ENCODE measurements around the gene HSP90AB1.

The HSP90AB1 gene

DNA sequence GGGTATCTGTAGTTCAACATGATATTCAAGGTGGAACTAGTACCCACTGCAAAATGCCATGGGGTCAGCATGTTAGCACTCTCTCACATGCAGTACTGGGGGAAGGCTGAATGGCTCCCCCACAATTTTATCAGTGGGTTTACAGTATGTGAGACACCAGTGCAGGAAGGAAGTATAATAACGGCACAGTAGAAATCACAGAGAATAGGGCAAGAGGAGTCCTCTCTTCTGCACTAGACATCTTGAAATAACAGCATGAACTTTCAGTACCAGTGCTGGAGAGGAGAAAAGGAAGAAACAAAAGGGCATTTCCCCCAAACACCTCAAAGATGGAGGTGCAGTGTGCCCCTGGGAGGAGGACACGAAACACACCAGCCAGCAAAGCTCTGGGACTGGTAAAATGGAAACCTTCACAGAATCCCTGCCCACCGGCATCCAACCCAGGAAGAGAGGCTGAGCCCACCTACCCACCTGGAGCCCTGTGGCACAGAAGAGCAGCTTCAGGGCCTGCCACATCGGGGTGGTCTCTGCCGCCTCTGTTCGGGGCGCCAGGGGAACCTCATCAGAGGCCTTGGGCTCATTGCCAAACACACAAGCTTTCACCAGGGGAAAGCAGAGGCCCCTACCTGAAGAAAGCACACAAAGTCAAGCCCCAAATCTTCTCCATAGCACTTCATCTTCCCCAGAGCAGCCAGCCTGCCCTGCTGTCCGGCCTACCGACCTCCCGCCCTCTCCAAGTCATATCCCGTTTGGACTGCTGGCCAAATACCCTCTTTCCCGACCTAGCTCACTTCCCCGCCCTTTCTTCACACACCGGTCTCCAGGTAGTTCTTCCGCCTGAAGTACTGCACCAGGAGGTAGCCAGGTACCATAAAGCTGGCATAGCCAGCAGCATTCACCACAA, 9.2 kb downstream of the HSP90AB1 start:
- no peak for DNase-seq (ENCODE audit: low read depth)

DNA sequence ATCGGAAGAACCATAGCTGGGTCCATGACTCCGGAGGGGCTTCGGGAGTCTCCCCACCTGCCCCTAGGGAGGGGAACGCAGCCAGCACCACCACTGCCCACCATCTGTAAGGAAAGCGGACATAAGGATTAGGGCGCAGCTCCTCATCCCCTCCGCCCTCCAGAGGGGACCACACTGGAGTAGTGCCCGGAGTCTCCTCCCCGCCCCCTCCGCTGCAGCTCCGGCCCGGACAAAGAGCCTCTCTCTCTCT, 9.8 kb downstream of the HSP90AB1 start:
- no peak for DNase-seq (ENCODE audit: low read depth)

DNA sequence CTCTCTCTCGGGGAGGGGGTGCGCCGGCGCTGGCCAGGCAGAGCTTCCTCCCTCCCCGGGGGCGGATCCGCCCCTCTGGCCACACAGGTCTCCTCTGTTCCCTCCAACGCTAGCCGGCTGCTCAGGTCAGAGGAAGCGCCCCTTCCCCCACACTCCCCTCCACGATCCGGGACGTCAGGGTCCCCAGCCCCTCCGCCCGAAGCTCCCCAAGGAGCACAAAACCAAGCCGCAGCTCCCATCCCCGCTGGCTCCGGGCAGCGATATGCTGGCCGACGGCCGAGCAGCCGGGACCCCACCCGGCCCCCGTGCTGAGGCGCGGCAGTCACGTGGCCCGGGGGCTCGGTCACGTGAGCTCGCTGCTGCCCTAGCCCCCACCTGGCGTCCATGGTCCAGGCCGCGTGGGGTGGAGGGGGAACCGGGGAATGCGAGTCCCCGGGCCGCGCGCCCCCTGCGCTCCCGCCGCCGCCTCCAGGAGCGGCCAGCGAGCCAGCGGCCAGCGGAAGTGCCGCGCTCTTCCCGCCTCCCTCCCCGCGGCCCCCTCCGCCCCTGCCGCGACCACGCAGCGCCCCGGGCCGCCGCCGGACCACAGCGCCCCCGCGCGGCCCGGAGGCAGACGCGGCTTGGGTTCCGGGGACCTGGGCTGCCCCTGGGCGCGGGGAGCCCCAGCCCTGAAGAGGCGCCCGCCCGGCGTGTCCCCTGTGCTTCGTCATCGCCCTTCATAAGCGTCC, 10.3 kb downstream of the HSP90AB1 start, which contains the start of gene SLC35B2:
TSS of gene SLC35B2 (minus strand) at position 504 of the 728 bp plus-strand sequence. CDS start at position 386, 118 bp downstream.
- no peak for DNase-seq (ENCODE audit: low read depth)

DNA sequence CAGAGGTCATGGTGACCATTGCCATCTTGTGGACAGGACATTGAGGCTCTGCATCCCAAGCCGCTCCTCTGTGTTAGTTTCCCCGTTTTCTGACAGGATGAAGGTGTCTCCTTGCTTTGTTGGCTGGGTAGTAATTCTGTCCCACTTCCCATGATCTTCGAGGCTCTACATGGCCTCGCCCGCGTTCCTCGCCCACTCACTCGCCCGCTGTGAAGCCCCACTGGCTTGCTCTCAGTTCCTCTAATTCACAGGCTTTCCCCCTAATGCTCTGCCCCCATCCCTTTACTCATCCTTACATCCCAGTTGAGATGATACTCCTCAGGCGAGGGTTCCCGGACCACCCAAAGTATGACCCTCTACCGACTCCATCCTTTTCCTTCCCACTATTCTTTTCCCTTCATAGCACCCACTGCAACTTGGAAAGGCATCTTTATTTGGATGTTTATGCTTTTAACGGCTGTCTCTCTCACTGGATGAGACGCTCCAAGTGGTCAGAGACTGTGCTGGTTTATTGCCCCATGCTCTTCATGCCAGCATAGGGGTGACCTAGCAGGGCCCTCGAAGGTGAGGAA, 10.9 kb downstream of the HSP90AB1 start:
- DNase-seq (ENCODE audit: low read depth): no peak

DNA sequence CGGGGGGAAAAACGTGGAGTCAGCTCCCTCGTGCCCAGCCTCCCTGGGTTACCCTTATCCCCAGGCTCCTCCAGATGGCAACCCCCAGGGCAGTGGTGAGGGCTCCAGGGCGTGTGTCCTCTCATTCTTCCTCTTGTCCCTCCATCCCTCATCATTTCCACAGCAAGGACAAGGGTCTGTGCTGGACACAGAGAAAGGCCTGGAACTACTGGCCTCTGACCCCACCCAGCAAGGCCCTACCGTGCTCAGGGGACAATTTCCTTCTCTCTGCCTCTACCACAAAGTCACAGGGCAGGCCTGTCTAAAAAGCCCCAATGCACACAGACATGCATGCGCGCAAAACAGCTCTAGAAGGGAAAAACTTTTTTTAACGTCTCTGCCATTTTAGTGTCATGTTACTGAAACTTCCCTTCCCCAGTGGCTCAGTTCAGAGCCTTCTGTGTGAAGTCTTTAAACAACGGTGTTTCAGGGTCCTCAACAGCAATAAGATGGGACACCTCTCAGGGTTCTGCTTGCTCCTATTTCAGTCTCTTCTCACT, 11.5 kb downstream of the HSP90AB1 start:
- DNase-seq (ENCODE audit: low read depth): no peak

- DNase-seq (ENCODE audit: low read depth): no peak
These were observed 12.0 kb downstream of the HSP90AB1 start for GRCh38 chr6:44258921-44259320.

DNA sequence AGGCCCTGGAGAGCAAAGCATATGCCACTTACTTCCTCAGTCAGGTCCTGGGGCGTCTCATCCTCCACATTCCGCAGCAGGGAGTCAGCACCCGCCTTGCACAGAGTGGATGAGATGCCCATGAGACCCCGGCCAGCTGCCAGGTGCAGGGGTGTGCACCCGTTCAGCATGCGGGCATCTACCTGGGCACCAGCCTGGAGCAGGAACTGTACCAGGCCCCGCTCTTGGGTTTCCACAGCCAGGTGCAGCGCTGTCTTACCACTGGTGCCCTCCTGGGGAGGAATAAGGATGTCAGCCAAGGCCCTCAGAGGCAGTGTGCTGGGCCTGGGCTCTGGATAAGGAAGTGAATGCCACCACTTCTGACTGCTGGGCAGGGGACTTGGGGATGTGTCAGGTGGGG, 13.1 kb downstream of the HSP90AB1 start:
- DNase-seq (ENCODE audit: low read depth): no peak

DNA sequence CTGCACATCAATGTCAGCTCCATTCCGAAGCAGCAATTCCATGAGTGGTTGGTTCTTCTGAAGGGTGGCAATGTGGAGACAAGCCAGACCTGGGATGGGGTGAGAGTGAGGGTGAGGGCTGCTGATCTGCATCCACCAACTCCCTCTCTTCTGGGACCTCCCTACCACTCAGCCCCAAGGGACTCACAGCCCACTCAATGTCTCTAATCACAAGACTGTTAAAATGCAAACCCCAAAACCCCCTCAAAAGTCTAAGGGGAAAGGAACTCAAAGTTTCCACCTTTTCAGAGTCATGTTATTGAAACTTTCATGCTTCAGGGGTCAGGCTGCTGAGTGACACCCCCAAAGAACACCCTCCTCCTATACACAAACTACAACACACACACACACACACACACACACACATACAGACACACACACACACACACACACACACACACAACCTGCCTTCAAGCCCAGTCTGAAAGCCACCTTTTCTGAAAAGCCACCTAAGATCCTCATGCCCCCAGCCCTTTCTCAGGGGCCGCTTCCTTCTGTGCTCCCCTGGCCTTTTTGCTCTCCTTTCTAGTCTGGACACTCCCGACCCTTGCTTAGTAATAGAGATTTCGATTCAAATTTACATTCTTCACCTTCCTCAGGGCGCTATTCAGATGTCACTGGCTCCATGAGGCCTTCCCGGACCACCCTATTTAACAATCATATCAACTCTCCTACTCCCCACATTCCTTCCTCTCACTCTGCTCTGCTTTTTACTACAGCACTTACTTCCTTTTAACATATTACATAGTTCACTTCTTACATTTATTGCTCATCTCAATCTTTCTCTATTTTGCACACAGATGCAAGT, 13.8 kb downstream of the HSP90AB1 start:
- DNase-seq (ENCODE audit: low read depth): no peak

DNA sequence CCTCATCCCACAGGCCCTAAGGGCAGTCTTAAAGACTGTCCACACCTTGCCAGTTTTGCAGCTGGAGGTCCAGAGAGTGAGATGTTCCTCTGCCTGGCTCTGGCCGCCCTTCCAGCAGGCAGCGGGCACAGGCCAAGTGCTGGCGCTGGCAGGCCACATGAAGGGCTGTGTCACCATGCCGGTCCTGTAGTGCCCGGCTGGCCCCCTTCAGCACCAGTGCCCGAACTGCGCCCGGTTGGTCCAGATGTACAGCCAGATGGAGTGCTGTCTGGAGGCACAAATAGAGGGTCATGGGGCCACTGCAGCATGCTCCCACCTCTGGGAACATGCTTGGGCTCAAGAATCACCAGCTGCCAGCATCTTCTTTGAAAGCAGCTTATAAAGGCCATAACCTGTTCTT, 14.7 kb downstream of the HSP90AB1 start:
- no peak for DNase-seq (ENCODE audit: low read depth)

DNA sequence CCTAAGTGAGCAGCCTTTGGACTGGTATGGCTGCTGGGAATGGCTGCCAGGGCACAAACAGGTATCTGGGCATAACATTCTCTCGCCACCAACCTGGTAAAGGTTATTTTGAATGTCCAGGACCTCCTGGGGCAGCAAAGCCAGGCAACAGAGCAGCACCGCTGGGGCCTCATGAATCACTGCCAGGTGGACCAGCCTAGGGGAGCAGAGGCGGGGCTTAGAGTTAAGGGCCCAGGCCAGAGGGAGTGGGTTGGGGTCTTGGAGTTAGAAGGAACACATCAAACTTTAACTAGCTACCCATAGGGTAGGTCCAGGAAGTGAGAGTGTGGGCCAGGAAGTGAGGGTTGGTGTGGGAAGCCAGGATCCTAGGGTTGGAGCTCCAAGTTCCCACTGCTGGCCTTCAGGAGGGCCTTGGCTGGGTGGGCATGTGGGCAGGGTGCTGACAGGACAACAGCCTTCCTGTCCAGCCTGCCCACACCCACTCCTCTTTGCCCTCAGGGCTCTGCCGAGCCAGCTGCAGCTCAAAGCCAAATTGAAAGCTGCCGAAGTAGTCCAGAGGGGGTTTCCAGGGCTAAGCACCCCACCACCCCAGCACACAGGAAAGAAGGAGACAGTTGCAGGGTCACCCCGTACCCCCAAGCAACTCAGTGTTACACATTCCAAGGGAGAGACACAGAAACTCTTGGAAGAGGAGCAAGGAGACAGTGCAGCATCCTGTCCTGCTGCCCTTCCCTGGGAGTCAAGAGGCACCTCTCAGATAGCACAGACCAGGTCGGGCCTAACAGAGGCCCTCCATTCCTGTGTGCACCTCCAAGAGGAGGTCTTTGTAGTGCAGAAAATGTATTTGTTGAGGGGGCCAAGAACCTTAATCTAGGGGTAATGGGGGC, 15.8 kb downstream of the HSP90AB1 start:
- no peak for DNase-seq (ENCODE audit: low read depth)

DNA sequence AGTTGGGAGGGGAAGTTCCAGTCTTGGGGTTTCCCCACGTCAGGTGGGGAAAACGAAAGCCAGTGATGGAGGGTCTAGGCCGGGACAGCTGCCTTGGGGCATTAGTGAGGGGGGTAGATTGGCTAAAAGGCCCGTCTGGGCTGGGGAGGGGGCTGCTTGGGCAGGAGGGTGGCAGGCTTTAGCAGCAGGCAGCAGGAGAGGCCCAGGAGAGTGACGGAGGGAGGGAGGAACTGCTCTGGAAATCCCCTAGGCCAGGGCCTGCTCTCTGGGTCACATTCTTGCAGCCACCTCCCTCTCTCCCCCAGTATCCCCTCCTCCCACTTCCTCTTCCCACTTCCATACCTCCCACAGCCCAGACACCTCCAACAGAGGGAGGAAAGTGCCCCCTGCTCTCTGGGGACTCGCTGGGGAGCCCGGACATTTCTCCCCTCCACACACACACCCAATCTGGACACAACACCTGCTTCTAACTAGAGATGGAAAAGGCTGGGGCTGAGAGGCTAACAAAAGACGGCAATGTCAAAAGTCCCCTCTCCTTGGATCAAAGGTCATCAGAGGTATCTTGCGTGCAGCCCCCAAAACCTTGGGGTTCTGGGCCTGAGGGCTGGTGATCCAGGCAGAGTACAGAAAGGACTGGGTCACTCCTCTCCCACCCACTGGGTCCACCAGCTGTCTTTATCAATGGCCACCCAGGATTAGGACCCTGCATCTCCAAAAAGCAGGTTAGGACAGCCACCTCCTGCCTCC, 16.6 kb downstream of the HSP90AB1 start:
- no peak for DNase-seq (ENCODE audit: low read depth)

GRCh38 chr6:44264154-44265006, 17.5 kb downstream of the HSP90AB1 start:
- no peak for DNase-seq (ENCODE audit: low read depth)

DNA sequence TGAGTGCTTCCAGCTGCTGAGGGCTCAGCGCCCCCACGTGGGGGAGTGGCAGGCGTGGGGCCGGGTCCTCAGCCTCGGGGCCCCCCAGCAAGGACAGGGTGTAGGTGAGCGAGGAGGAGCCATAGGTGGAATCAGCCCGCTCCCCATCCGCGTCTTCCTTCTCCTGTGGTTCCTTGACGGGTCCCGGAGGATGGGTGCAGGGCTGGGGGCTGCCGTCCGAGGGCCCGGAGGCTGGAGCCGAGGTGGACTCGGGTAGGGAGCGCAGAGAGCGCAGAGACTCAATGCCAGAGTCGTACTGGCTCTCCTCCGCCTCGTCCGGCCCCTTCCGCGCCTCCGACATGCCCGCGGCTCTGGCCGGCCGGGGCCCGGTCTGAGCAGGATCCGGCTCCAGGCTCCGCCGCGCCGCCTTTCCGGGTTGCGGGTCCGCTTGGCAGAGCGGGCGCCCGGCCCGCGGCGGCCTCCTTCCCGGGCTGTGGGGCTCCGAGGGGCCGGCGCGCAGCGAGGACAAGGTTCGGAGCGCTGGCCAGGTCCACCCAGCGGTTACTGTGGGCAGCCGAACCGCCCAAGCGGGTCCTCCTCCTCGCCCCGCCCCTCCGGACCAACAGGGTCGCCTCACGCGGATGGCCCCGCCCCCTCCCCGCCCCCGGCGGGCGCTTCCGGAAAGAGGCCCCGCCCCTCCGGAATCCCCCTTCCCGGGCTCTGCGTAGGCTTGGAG, 18.3 kb downstream of the HSP90AB1 start, which contains the start of gene NFKBIE:
TSS of gene NFKBIE (minus strand) at position 545 of the 715 bp plus-strand sequence. CDS start at position 340, 205 bp downstream.
- DNase-seq (ENCODE audit: low read depth): peak; percentile 36

- no peak for DNase-seq (ENCODE audit: low read depth)
These were observed 18.9 kb downstream of the HSP90AB1 start for GRCh38 chr6:44265722-44266233.

GRCh38 chr6:44266347-44266746, 19.4 kb downstream of the HSP90AB1 start:
- DNase-seq (ENCODE audit: low read depth): no peak

DNA sequence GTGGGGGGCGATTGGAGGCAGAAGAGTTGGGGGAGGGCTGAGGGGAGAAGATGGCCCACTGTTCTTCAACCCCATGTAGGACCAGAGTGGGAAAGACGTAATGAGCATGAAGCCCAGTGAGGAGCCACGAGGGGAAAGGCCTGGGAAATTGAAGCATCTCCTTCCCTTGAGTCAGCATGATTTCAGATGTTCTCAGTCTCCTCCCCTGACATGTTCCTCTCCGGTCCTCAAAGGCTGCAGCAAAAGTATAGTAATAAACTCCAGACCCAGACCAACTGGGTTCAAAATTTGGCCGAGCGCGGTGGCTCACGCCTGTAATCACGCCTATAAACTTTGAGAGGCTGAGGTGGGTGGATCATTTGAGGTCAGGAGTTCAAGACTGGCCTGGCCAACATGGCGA, 20.4 kb downstream of the HSP90AB1 start:
- DNase-seq (ENCODE audit: low read depth): no peak

- no peak for DNase-seq (ENCODE audit: low read depth)
These were observed 21.3 kb downstream of the HSP90AB1 start for GRCh38 chr6:44268095-44268628.
